SH-SY5Y (cell line): ENCODE data around the gene PRSS21.

ENCODE experiments used
- GATA2 ChIP-seq: IDR thresholded peaks from 2 replicates; pipeline ENCODE4 v1.6.1; 2011; ENCODE audit warnings: mild to moderate bottlenecking, low read depth, low read length
- GATA3 ChIP-seq: IDR thresholded peaks from 2 replicates; pipeline ENCODE4 v1.6.1; 2011; ENCODE audit warnings: low read depth, mild to moderate bottlenecking, low read length, moderate library complexity

GRCh38 chr16:2841606-2842339 lies 24.7 kb downstream of the PRSS21 start:
- TF ChIP-seq GATA2 (no peak), GATA3 (no peak)
